HPDE6-E6E7 (cell line): Measurements from ENCODE around the gene OXLD1.
"Not testable (repeated sequence)": the region's sequence is repeated elsewhere in the genome, so short reads cannot be mapped to it uniquely, and the experiment has no call there.

Experiments used
- DNase-seq: peaks from one replicate; pipeline ENCODE4 v3.0.0; 2011; ENCODE audit warnings: missing footprints; ENCODE audit errors: extremely low spot score

OXLD1 gene

GRCh38 chr17:81683584-81684441 is 17.4 kb upstream of the OXLD1 start, which contains the start of the genes ARL16 and HGS:
ARL16 (minus strand) TSS chr17:81683797; CDS start chr17:81683753, 44 bp downstream.
HGS (plus strand) TSS chr17:81684011; CDS start chr17:81684067, 56 bp downstream.
- DNase-seq = peak; percentile 99

GRCh38 chr17:81683208-81683583 is 16.8 kb upstream of the OXLD1 start:
- no peak for DNase-seq

- no peak for DNase-seq
Observed at GRCh38 chr17:81682565-81683207, 16.3 kb upstream of the OXLD1 start.

- no peak for DNase-seq
Observed at GRCh38 chr17:81681672-81682071, 15.3 kb upstream of the OXLD1 start.

GRCh38 chr17:81680150-81680549 is 13.7 kb upstream of the OXLD1 start:
- DNase-seq = no peak

GRCh38 chr17:81676906-81677305 is 10.5 kb upstream of the OXLD1 start:
- DNase-seq = no peak

GRCh38 chr17:81675515-81676221 is 9.3 kb upstream of the OXLD1 start:
- not testable (repeated sequence) for DNase-seq

- DNase-seq = no peak
Observed at GRCh38 chr17:81673561-81674258, 7.3 kb upstream of the OXLD1 start.

GRCh38 chr17:81672954-81673353 is 6.5 kb upstream of the OXLD1 start:
- no peak for DNase-seq

GRCh38 chr17:81672504-81672903 is 6.1 kb upstream of the OXLD1 start:
- no peak for DNase-seq

GRCh38 chr17:81667754-81668153 is 1.3 kb upstream of the OXLD1 start:
- DNase-seq = no peak

GRCh38 chr17:81666092-81666341 is 388 bp downstream of the OXLD1 start:
- no peak for DNase-seq

- no peak for DNase-seq
Observed at GRCh38 chr17:81665205-81666091, 957 bp downstream of the OXLD1 start.

- DNase-seq = no peak
Observed at GRCh38 chr17:81664051-81664470, 2.3 kb downstream of the OXLD1 start.

- DNase-seq = no peak
Observed at GRCh38 chr17:81662002-81662401, 4.4 kb downstream of the OXLD1 start.

- DNase-seq = no peak
Observed at GRCh38 chr17:81660441-81660840, 6.0 kb downstream of the OXLD1 start.

GRCh38 chr17:81659038-81659437 is 7.4 kb downstream of the OXLD1 start:
- no peak for DNase-seq

- no peak for DNase-seq
Observed at GRCh38 chr17:81656835-81657234, 9.6 kb downstream of the OXLD1 start.

- DNase-seq = no peak
Observed at GRCh38 chr17:81656118-81656743, 10.2 kb downstream of the OXLD1 start, which contains the start of gene PDE6G. PDE6G (minus strand) TSS chr17:81656542; CDS start chr17:81653305, 3,237 bp downstream.

GRCh38 chr17:81655378-81656117 is 10.9 kb downstream of the OXLD1 start:
- no peak for DNase-seq
